A673 (cell line): ENCODE results near the gene CFAP100. TPM values are rescaled to one million over a fixed set of nuclear protein-coding genes. Genes with fewer than 3 reads are reported as not detected.

Experiments
- BruUV-seq: library from RNA; stranded (reverse); fragments of 400-500 nt; replicated peaks from 2 replicates; lab custom pipeline; 2021; lab: Mats Ljungman, UMichigan
- CTCF ChIA-PET: fragments of 300-600 bp; sonication (Branson Sonifier 250); formaldehyde crosslinking; loops from one replicate; lab custom pipeline; 2022; ENCODE audit warnings: antibody characterized with exemption; lab: Charles Lee
- POLR2A ChIA-PET: fragments of 300-600 bp; sonication (Branson Sonifier 250); formaldehyde crosslinking; loops from one replicate; lab custom pipeline; 2022; ENCODE audit warnings: antibody characterized with exemption; ENCODE audit not compliant: low non-redundant PET; lab: Charles Lee
- DNase-seq: peaks from one replicate; pipeline ENCODE4 v3.0.0-alpha.2; 2015; ENCODE audit warnings: low spot score
- H3K27ac ChIP-seq: fragments of 200-600 bp; sonication (generic); 2 replicates; pipeline ENCODE4 v1.5.1; 2016; ENCODE audit warnings: mixed run types, low read depth, mild to moderate bottlenecking, mixed read lengths, antibody characterized with exemption, low read length; ENCODE audit not compliant: poor library complexity, severe bottlenecking
- H3K27me3 ChIP-seq: fragments of 200-600 bp; sonication (generic); replicated peaks from 2 replicates; pipeline ENCODE4 v1.6.1; 2017; ENCODE audit warnings: mixed run types, low read depth, mild to moderate bottlenecking, mixed read lengths, antibody characterized with exemption, low read length; ENCODE audit not compliant: insufficient read depth, poor library complexity
- H3K36me3 ChIP-seq: fragments of 200-600 bp; sonication (generic); 2 replicates; pipeline ENCODE4 v1.6.1; 2016; ENCODE audit warnings: mixed run types, mild to moderate bottlenecking, mixed read lengths, antibody characterized with exemption, low read length; ENCODE audit not compliant: insufficient read depth, poor library complexity, severe bottlenecking
- H3K4me1 ChIP-seq: fragments of 200-600 bp; sonication (generic); 2 replicates; pipeline ENCODE4 v1.6.1; 2017; ENCODE audit warnings: mixed run types, mild to moderate bottlenecking, mixed read lengths, antibody characterized with exemption, low read length; ENCODE audit not compliant: insufficient read depth, poor library complexity, severe bottlenecking
- H3K4me3 ChIP-seq: fragments of 200-600 bp; sonication (generic); 2 replicates; pipeline ENCODE4 v1.5.1; 2016; ENCODE audit warnings: low read depth, mixed run types, mild to moderate bottlenecking, mixed read lengths, low read length; ENCODE audit not compliant: poor library complexity, severe bottlenecking
- H3K9me3 ChIP-seq: fragments of 200-600 bp; sonication (generic); 2 replicates; pipeline ENCODE4 v1.6.1; 2016; ENCODE audit warnings: mixed run types, low read depth, mild to moderate bottlenecking, mixed read lengths, antibody characterized with exemption, low read length; ENCODE audit not compliant: poor library complexity, severe bottlenecking
- CTCF ChIP-seq: fragments of 300-800, 200-600 bp; sonication (generic); conservative IDR thresholded peaks from 2 replicates; pipeline ENCODE4 v1.5.1; 2017; ENCODE audit warnings: low read depth, mild to moderate bottlenecking, antibody characterized with exemption, low read length, moderate library complexity, mixed read lengths
- EZH2 ChIP-seq: fragments of 200-600 bp; sonication (generic); IDR thresholded peaks from 2 replicates; pipeline ENCODE4 v1.6.1; 2017; ENCODE audit warnings: borderline replicate concordance, low read depth, mild to moderate bottlenecking, mixed read lengths, antibody characterized with exemption, low read length; ENCODE audit not compliant: poor library complexity, severe bottlenecking
- intact Hi-C: fragments of 100-400 bp; cut with micrococcal nuclease; formaldehyde crosslinking; loops from one replicate; pipeline ENCODE4 v1.10.0; 2022; ENCODE audit not compliant: unreplicated experiment
- total RNA-seq: library from RNA; stranded (reverse); gene quantifications from 2 replicates; pipeline ENCODE4 v1.2.3, GENCODE V29; 2021

Gene CFAP100
- total RNA-seq, 1 experiment from 2014 or later, result not detected

GRCh38 chr3:126441256-126441880 is 46.7 kb downstream of the CFAP100 start:
- no peak overlapping the region for H3K4me3 ChIP-seq
- BruUV-seq, result no TSS peak
- no peak for DNase-seq
- CTCF ChIA-PET, result interaction anchor here (0.7 kb wide), 1 partner anchor 512 kb away, joined by 3 read pairs; no protein-coding TSS in a partner anchor
- intact Hi-C loops, result no loop called here
- no peaks in the 10 kb centered on the region for H3K4me1 ChIP-seq
- H3K9me3 ChIP-seq, result no peaks in the 10 kb centered on the region
- no peak overlapping the region for H3K27ac ChIP-seq
- H3K36me3 ChIP-seq, result peaks cover 50% of the 10 kb centered on the region
- H3K27me3 ChIP-seq, result no peaks in the 10 kb centered on the region
- TF ChIP-seq CTCF (no peak), EZH2 (no peak)
- POLR2A ChIA-PET, result no interaction called here

GRCh38 chr3:126442094-126442855 is 47.6 kb downstream of the CFAP100 start:
- intact Hi-C loops, result no loop called here
- Histone ChIP-seq H3K9me3 (no peaks in the 10 kb centered on the region), H3K4me3 (no peak overlapping the region), H3K27me3 (no peaks in the 10 kb centered on the region), H3K27ac (no peak overlapping the region), H3K36me3 (peaks cover 42% of the 10 kb centered on the region), H3K4me1 (no peaks in the 10 kb centered on the region)
- TF ChIP-seq EZH2 (no peak), CTCF (no peak)
- ChIA-PET CTCF (interaction anchor here (0.7 kb wide), 1 partner anchor 513 kb away, joined by 3 read pairs; no protein-coding TSS in a partner anchor), POLR2A (no interaction called here)
- BruUV-seq, result no TSS peak
- DNase-seq, result no peak

GRCh38 chr3:126442856-126443242 is 48.1 kb downstream of the CFAP100 start:
- DNase-seq, result no peak
- Histone ChIP-seq H3K27ac (no peak overlapping the region), H3K4me1 (no peaks in the 10 kb centered on the region), H3K36me3 (peaks cover 37% of the 10 kb centered on the region), H3K4me3 (no peak overlapping the region), H3K9me3 (no peaks in the 10 kb centered on the region), H3K27me3 (no peaks in the 10 kb centered on the region)
- POLR2A ChIA-PET, result no interaction called here
- intact Hi-C loops, result no loop called here
- CTCF ChIA-PET, result no interaction called here
- no peak for TF ChIP-seq CTCF
- no peak for TF ChIP-seq EZH2
- no TSS peak for BruUV-seq
